ENCODE data around the gene GPRC5C.

DNA sequence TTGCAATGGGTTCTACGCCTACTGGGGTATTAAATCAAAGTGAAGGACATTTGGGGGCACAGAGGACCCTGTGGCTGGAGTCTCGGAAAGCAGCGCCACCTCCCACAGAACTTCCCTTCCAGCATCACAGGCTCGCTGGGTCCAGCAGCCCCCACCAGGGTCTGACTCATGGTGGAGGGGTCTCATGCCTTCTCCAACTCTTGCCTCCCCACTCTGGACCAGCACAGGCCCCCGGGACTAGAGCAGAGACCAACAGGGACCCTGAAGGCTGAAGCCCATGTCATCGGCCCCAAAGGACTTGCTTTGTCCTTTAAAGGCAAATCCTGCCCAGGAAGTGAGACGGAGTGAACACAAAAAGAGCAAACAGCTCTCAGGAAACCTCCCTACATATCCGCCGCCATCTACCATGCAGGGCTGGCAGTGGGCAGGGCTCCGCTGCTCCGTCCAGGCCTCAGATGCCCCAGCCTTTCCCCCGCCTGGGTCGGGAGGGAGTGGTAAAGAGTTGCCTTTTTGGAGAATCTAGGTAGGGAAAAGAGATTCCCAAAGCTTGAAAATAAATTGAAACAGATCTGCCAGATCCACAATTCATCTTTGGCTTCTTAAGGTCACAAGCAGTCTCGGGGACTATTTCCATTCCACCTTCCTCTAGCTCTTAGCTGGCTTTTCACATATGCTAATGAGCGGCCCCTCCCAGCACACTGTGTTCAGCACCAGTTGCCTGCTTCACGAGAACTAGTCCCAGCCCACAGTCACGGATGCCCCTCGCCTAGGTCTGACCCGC lies 2.1 kb upstream of the GPRC5C start:
- TF ChIP-seq, protein P1, sequence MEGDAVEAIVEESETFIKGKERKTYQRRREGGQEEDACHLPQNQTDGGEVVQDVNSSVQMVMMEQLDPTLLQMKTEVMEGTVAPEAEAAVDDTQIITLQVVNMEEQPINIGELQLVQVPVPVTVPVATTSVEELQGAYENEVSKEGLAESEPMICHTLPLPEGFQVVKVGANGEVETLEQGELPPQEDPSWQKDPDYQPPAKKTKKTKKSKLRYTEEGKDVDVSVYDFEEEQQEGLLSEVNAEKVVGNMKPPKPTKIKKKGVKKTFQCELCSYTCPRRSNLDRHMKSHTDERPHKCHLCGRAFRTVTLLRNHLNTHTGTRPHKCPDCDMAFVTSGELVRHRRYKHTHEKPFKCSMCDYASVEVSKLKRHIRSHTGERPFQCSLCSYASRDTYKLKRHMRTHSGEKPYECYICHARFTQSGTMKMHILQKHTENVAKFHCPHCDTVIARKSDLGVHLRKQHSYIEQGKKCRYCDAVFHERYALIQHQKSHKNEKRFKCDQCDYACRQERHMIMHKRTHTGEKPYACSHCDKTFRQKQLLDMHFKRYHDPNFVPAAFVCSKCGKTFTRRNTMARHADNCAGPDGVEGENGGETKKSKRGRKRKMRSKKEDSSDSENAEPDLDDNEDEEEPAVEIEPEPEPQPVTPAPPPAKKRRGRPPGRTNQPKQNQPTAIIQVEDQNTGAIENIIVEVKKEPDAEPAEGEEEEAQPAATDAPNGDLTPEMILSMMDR (IDR thresholded peaks at IDR 0.05), result no peak
- TF ChIP-seq EZH2phosphoT487 (IDR thresholded peaks at IDR 0.05) (no peak), EZH2 (IDR thresholded peaks at IDR 0.05) (no peak)
